SK-N-SH treated with all-trans-retinoic acid at 6 μM for 48 hours (cell line): ENCODE measurements around the gene TTYH3.

ENCODE experiments used
- ATAC-seq: fragments of 200-7000 bp; cut with Tn5 transposase; 3 replicates; pipeline ENCODE4 v1.9.1; 2020; ENCODE audit warnings: mild to moderate bottlenecking, moderate library complexity
- ARNTL ChIP-seq: fragments of 450-650 bp; formaldehyde crosslinking; IDR thresholded peaks from 2 replicates; pipeline ENCODE4 v1.5.0; 2020; ENCODE audit warnings: low read depth, mild to moderate bottlenecking, moderate library complexity, borderline replicate concordance
- BACH2 ChIP-seq: fragments of 250-450 bp; sonication (Bioruptor Pico); IDR thresholded peaks from 2 replicates; pipeline ENCODE4 v1.9.0; 2021; ENCODE audit warnings: mild to moderate bottlenecking, borderline replicate concordance
- CSDC2 ChIP-seq: fragments of 250-450 bp; sonication (Bioruptor Pico); IDR thresholded peaks from 2 replicates; pipeline ENCODE4 v1.5.0; 2020; ENCODE audit warnings: mild to moderate bottlenecking, moderate library complexity
- CSRNP3 ChIP-seq: fragments of 250-450 bp; sonication (Bioruptor Pico); IDR thresholded peaks from 2 replicates; pipeline ENCODE4 v1.5.1; 2021; ENCODE audit warnings: mild to moderate bottlenecking, moderate library complexity
- ESRRG ChIP-seq: fragments of 250-450 bp; sonication (Bioruptor Pico); IDR thresholded peaks from 2 replicates; pipeline ENCODE4 v1.6.1; 2021; ENCODE audit warnings: mild to moderate bottlenecking
- GLIS3 ChIP-seq: fragments of 250-450 bp; sonication (Bioruptor Pico); IDR thresholded peaks from 2 replicates; pipeline ENCODE4 v1.5.0; 2020; ENCODE audit warnings: mild to moderate bottlenecking, moderate library complexity
- ISL1 ChIP-seq: fragments of 250-450 bp; sonication (Bioruptor Pico); IDR thresholded peaks from 2 replicates; pipeline ENCODE4 v2.1.2; 2022; ENCODE audit warnings: mild to moderate bottlenecking, moderate library complexity
- OSR1 ChIP-seq: fragments of 250-450 bp; sonication (Bioruptor Pico); IDR thresholded peaks from 2 replicates; pipeline ENCODE4 v1.8.0; 2022; ENCODE audit warnings: moderate library complexity, mild to moderate bottlenecking, inconsistent platforms
- PPARA ChIP-seq: fragments of 250-450 bp; sonication (Bioruptor Pico); IDR thresholded peaks from 2 replicates; pipeline ENCODE4 v1.5.0; 2020; ENCODE audit warnings: mild to moderate bottlenecking, borderline replicate concordance
- RARB ChIP-seq: fragments of 250-450 bp; sonication (Bioruptor Pico); IDR thresholded peaks from 2 replicates; pipeline ENCODE4 v1.8.0; 2021; ENCODE audit warnings: mild to moderate bottlenecking, moderate library complexity
- SNAI2 ChIP-seq: fragments of 250-450 bp; sonication (Bioruptor Pico); IDR thresholded peaks from 2 replicates; pipeline ENCODE4 v1.5.0; 2020; ENCODE audit warnings: mild to moderate bottlenecking, moderate library complexity
- TCF4 ChIP-seq: fragments of 250-450 bp; sonication (Bioruptor Pico); IDR thresholded peaks from 2 replicates; pipeline ENCODE4 v1.8.0; 2021; ENCODE audit warnings: mild to moderate bottlenecking, moderate library complexity, borderline replicate concordance
- TOX ChIP-seq: fragments of 250-450 bp; sonication (Bioruptor Pico); IDR thresholded peaks from 2 replicates; pipeline ENCODE4 v1.8.0; 2021; ENCODE audit warnings: mild to moderate bottlenecking, moderate library complexity, borderline replicate concordance
- TSHZ2 ChIP-seq: fragments of 250-450 bp; sonication (Bioruptor Pico); IDR thresholded peaks from 2 replicates; pipeline ENCODE4 v1.5.0; 2020; ENCODE audit warnings: mild to moderate bottlenecking, moderate library complexity
- ZC3H10 ChIP-seq: fragments of 250-450 bp; sonication (Bioruptor Pico); IDR thresholded peaks from 2 replicates; pipeline ENCODE4 v1.5.1; 2021; ENCODE audit warnings: mild to moderate bottlenecking, moderate library complexity
- ZFP3 ChIP-seq: fragments of 250-450 bp; sonication (Bioruptor Pico); IDR thresholded peaks from 2 replicates; pipeline ENCODE4 v1.5.0; 2020; ENCODE audit warnings: mild to moderate bottlenecking, moderate library complexity
- ZFP30 ChIP-seq: fragments of 450-650 bp; formaldehyde crosslinking; IDR thresholded peaks from 2 replicates; pipeline ENCODE4 v1.5.0; 2022; ENCODE audit warnings: mild to moderate bottlenecking, moderate library complexity
- ZNF565 ChIP-seq: fragments of 450-650 bp; formaldehyde crosslinking; conservative IDR thresholded peaks from 2 replicates; pipeline ENCODE4 v1.5.0; 2020; ENCODE audit warnings: low read depth, mild to moderate bottlenecking, moderate library complexity
- ZNF70 ChIP-seq: fragments of 450-650 bp; formaldehyde crosslinking; IDR thresholded peaks from 2 replicates; pipeline ENCODE4 v1.5.0; 2020; ENCODE audit warnings: mild to moderate bottlenecking, moderate library complexity
- ZNF8 ChIP-seq: fragments of 450-650 bp; formaldehyde crosslinking; IDR thresholded peaks from 2 replicates; pipeline ENCODE4 v1.5.0; 2020; ENCODE audit warnings: mild to moderate bottlenecking, moderate library complexity

TTYH3 gene

GRCh38 chr7:2684501-2684900 is 52.7 kb downstream of the TTYH3 start (continued):
- no peak for TF ChIP-seq TSHZ2 (CRISPR knock-in tag)
- no peak for TF ChIP-seq RARB (CRISPR knock-in tag)
- TF ChIP-seq CSDC2: no peak
- TF ChIP-seq ZC3H10: no peak
- no peak for TF ChIP-seq ZNF70
- TF ChIP-seq ARNTL (CRISPR knock-in tag): no peak

- ATAC-seq: no peak
- TF ChIP-seq ARNTL (CRISPR knock-in tag): no peak
- no peak for TF ChIP-seq PPARA
- no peak for TF ChIP-seq ZNF70
- TF ChIP-seq ZC3H10: no peak
- TF ChIP-seq TOX (CRISPR knock-in tag): no peak
- TF ChIP-seq, all 23 proteins: peak for 0
Measured at GRCh38 chr7:2686101-2686500, 54.3 kb downstream of the TTYH3 start.

- TF ChIP-seq ZC3H10 (no peak), TCF4 (peak; percentile 37; the same call in 1 of the 2 replicates), SNAI2 (CRISPR knock-in tag) (no peak), ZNF70 (0 out of 2 replicates have a peak, but pooled peaks have one; percentile 14)
- ATAC-seq: peak; percentile 73
Measured at GRCh38 chr7:2687338-2687869, 55.6 kb downstream of the TTYH3 start.

- ATAC-seq: peak; percentile 40
- no peak for TF ChIP-seq CSRNP3 (CRISPR knock-in tag)
Measured at GRCh38 chr7:2687881-2688318, 56.1 kb downstream of the TTYH3 start, which contains the start of gene AMZ1. Gene AMZ1, plus strand, starts transcription at chr7:2688202. Its CDS starts 12,250 bp downstream, at chr7:2700452.

GRCh38 chr7:2688409-2689342 is 56.9 kb downstream of the TTYH3 start:
- ATAC-seq: peak; percentile 15; the same call in 2 of the 3 replicates
- TF ChIP-seq ARNTL (CRISPR knock-in tag) (no peak), TSHZ2 (CRISPR knock-in tag) (no peak), ISL1 (CRISPR knock-in tag) (no peak), RARB (CRISPR knock-in tag) (no peak), ZNF8 (CRISPR knock-in tag) (no peak), ZNF565 (CRISPR knock-in tag) (no peak), GLIS3 (CRISPR knock-in tag) (no peak), PPARA (no peak), CSRNP3 (CRISPR knock-in tag) (no peak), ZNF70 (no peak), OSR1 (CRISPR knock-in tag) (no peak), CSDC2 (no peak), TOX (CRISPR knock-in tag) (no peak), ZFP30 (CRISPR knock-in tag) (no peak), ZFP3 (CRISPR knock-in tag) (no peak), BACH2 (CRISPR knock-in tag) (no peak), ESRRG (CRISPR knock-in tag) (no peak), ZC3H10 (no peak), SNAI2 (CRISPR knock-in tag) (no peak), TCF4 (no peak)
